Stimulated activated CD8-positive, alpha-beta memory T cell treated with anti-CD3 and anti-CD28 coated beads, Interleukin-12 subunit alpha, Interleukin-12 subunit beta, amount 100 ng/mL, for 4 hours (primary cell): ENCODE data around the gene PCA3.

ENCODE experiments used
- DNase-seq: peaks from one replicate; pipeline ENCODE4 v3.0.0-alpha.2; 2020; ENCODE audit warnings: low read depth

The PCA3 gene

DNA sequence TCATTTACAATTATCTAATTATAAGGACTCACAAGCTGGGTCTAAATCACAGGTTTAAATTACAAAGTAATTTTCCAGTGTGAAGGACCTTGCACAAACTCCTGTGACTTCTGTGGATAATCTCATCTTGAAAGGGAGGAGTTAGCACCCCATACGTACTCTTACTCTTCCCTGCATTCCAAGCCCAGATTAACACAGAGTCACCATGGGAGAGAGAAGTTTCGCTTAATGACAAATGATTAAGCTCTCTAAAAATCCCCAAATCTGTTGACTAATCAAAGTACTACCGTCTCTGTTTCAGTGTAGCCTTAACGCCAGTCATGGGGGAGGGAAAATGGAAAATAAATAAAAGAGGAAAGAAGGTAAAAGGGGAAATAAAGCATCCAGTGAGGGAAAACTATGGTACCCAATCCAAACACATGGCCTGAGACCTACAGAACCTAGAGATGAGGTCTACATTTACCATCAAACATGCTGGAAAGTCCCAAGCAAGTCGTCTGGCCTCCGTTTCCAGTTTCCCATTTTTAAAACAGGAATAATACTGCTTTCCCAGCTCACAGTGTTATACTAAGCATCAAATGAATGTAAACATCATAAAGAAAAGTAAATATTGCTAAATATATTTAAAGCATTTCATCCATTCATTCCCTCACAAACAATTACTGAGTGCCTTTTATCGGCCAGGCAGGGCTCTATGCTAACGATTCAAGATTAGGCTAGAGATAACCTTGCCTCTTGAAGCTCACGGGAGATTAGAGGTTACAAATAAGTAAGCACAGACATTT, 63.2 kb downstream of the PCA3 start:
- DNase-seq: no peak

DNA sequence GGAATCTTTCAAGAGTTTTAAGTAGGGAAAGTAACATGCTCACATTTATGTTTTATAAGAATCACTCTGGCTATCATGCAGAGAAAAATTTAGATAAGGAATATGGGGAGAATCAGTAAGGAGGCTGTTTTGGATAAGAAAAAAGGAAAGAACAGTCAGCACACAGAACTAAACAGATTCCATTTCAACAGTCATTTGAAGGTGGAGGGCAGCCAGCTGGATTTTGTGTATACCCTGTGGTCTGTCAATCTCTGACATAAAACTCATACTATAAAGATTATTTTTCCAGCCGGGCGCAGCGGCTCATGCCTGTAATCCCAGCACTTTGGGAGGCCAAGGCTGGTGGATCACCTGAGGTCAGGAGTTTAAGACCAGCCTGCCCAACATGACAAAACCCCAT, 64.2 kb downstream of the PCA3 start:
- no peak for DNase-seq

DNA sequence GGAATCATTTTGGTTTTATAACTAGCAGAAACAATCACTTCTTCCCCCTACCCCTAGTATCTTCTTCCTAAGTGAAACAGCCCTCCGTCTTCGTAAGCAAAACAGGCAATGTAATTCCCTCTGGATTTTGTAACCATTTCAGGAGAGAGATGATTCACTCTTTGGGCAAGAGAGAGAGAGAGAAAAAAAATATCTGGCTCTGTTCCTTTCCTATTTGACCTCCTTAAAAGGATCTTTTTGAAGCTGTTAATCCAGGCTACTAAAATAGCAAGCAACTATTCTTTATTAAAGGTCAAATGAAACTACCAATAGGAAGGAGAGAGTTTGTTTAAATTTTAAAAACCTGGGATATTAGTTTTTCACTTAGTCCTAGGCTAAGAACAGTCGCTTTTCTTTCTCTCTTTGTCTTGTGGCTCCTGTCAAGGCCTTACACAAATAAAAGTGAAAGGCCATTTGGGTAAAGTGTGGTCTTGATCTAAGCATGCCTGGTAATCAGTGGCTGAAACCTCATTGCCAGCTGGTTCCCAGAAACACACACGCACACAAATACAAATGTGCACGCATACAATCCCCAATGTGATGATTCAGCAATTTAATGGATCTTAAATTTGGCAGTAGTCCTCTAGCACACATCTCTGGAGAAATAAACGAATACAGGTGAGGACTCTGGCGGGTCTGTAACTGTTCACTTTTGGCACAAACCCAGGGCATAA, 71.5 kb downstream of the PCA3 start:
- DNase-seq: no peak
